K562 (cell line): ENCODE data around the gene YEATS2. TPM values are rescaled to one million over a fixed set of nuclear protein-coding genes. Genes with fewer than 3 reads are reported as not detected.

ENCODE experiments used
- ATAC-seq: fragments of 200-7000 bp; cut with Tn5 transposase; 3 replicates; pipeline ENCODE4 v1.9.1; 2020; ENCODE audit warnings: moderate library complexity
- BruUV-seq: library from RNA; stranded (reverse); fragments of 400-500 nt; replicated peaks from 2 replicates; lab custom pipeline; 2021; lab: Mats Ljungman, UMichigan
- CTCF ChIA-PET: fragments of 300-600 bp; formaldehyde crosslinking; extraction: SDS; loops from one replicate; lab custom pipeline; 2021; ENCODE audit warnings: low intra/inter-chr PET ratio; lab: Yijun Ruan, JAX
- POLR2A ChIA-PET: fragments of 300-600, 350-650 bp; sonication (Branson Sonifier 250); formaldehyde crosslinking; extraction: SDS; loops from one replicate; lab custom pipeline; 2021; ENCODE audit warnings: antibody characterized with exemption, inconsistent platforms; lab: Yijun Ruan, JAX
- DNase-seq, 4 experiments: peaks; one replicate each; pipeline versions ENCODE4 v3.0.0 to v3.0.0-alpha.2; 2011 to 2018; ENCODE audit warnings: low spot score in 3 of 4, mixed read lengths in 3 of 4; ENCODE audit errors: extremely low read depth in 1 of 4
- FAIRE-seq: peaks from 2 replicates; lab custom pipeline; 2011; peaks lifted over from hg19 to GRCh38; lab: Jason Lieb, UNC
- H2AFZ ChIP-seq: 2 replicates; pipeline ENCODE4 v1.6.0; 2011; ENCODE audit warnings: low read depth, low read length, control low read depth, inconsistent platforms
- H3K27ac ChIP-seq: fragments of 200-600 bp; 3 replicates; pipeline ENCODE4 v1.8.0; 2011; ENCODE audit warnings: low read depth, mild to moderate bottlenecking, control low read depth, inconsistent platforms, low read length, moderate library complexity, mixed read lengths; ENCODE audit errors: extremely low read depth
- H3K27me3 ChIP-seq, 2 experiments: fragments of 300-600 bp in 1 of 2; 2 replicates in 1 of 2; 3 replicates in 1 of 2; pipeline versions ENCODE4 v1.6.0 to v1.8.0; 2011; ENCODE audit warnings: inconsistent platforms in 2 of 2, low read length in 2 of 2, mild to moderate bottlenecking in 1 of 2, mixed read lengths in 1 of 2, moderate library complexity in 1 of 2; ENCODE audit not compliant: control insufficient read depth in 2 of 2, insufficient read depth in 2 of 2
- H3K36me3 ChIP-seq: fragments of 300-600 bp; 3 replicates; pipeline ENCODE4 v1.8.0; 2011; ENCODE audit warnings: mild to moderate bottlenecking, low read length, inconsistent platforms; ENCODE audit not compliant: control insufficient read depth, insufficient read depth
- H3K4me1 ChIP-seq, 2 experiments: fragments of 200-600 bp in 1 of 2; replicated peaks in 1 of 2; 2 replicates in 1 of 2; 3 replicates in 1 of 2; pipeline versions ENCODE4 v1.5.1 to v1.8.0; 2011; ENCODE audit warnings: inconsistent platforms in 2 of 2, low read length in 2 of 2, mild to moderate bottlenecking in 1 of 2, mixed read lengths in 1 of 2, moderate library complexity in 1 of 2; ENCODE audit not compliant: control insufficient read depth in 2 of 2, insufficient read depth in 2 of 2
- H3K4me2 ChIP-seq: 2 replicates; pipeline ENCODE4 v1.6.1; 2011; ENCODE audit warnings: low read length, control low read depth, inconsistent platforms, mixed read lengths; ENCODE audit not compliant: insufficient read depth
- H3K4me3 ChIP-seq: fragments of 200-600 bp; sonication (generic), shearing (Covaris generic); 2 replicates; pipeline ENCODE4 v1.5.1; 2016; ENCODE audit warnings: control low read depth, inconsistent platforms
- H3K79me2 ChIP-seq: fragments of 200-600 bp; 3 replicates; pipeline ENCODE4 v1.8.0; 2011; ENCODE audit warnings: low read length, inconsistent platforms; ENCODE audit not compliant: control insufficient read depth, insufficient read depth
- H3K9ac ChIP-seq, 2 experiments: 2 replicates each; pipeline versions ENCODE4 v1.6.0 to v1.6.1; 2011; ENCODE audit warnings: low read depth in 2 of 2, low read length in 2 of 2, control low read depth in 1 of 2, inconsistent platforms in 1 of 2, mild to moderate bottlenecking in 1 of 2, mixed read lengths in 1 of 2; ENCODE audit not compliant: insufficient read depth in 1 of 2
- H3K9me1 ChIP-seq: one replicate; pipeline ENCODE4 v1.6.0; 2011; ENCODE audit warnings: inconsistent platforms, mild to moderate bottlenecking, low read length, moderate library complexity; ENCODE audit not compliant: control insufficient read depth, insufficient read depth
- H3K9me3 ChIP-seq: replicated peaks from 2 replicates; pipeline ENCODE4 v1.5.1; 2011; ENCODE audit warnings: low read depth, low read length, inconsistent platforms; ENCODE audit not compliant: control insufficient read depth, insufficient read depth
- H4K20me1 ChIP-seq: replicated peaks from 2 replicates; pipeline ENCODE4 v1.6.1; 2011; ENCODE audit warnings: low read length, inconsistent platforms, mixed read lengths; ENCODE audit not compliant: control insufficient read depth, insufficient read depth
- BRF2 ChIP-seq: IDR thresholded peaks from 3 replicates; pipeline ENCODE4 v1.6.1; 2011; ENCODE audit warnings: borderline replicate concordance, mild to moderate bottlenecking; ENCODE audit not compliant: insufficient read length, insufficient read depth
- GTF2E2 ChIP-seq: fragments of 200-800 bp; sonication (Bioruptor generic); IDR thresholded peaks from 2 replicates; pipeline ENCODE4 v1.6.1; 2016; ENCODE audit warnings: missing genetic modification characterization, missing compliant biosample characterization
- HDAC1 ChIP-seq, 2 experiments: fragments of 450-650 bp; IDR thresholded peaks; 2 replicates each; pipeline ENCODE4 v1.6.1; 2016 to 2017; ENCODE audit warnings: inconsistent platforms in 1 of 2, mild to moderate bottlenecking in 1 of 2, moderate library complexity in 1 of 2
- MIER1 ChIP-seq: fragments of 450-650 bp; IDR thresholded peaks from 2 replicates; pipeline ENCODE4 v1.6.1; 2016; ENCODE audit warnings: antibody characterized with exemption, mild to moderate bottlenecking, low read depth
- MNT ChIP-seq, 2 experiments: fragments of 450-650 bp; conservative IDR thresholded peaks; 2 replicates each; pipeline ENCODE4 v1.6.1; 2017; ENCODE audit warnings: mild to moderate bottlenecking in 2 of 2, moderate library complexity in 2 of 2
- NCOA4 ChIP-seq: fragments of 450-650 bp; IDR thresholded peaks from 2 replicates; pipeline ENCODE4 v1.6.1; 2018; ENCODE audit warnings: mild to moderate bottlenecking; ENCODE audit not compliant: partially characterized antibody
- PKNOX1 ChIP-seq: fragments of 450-650 bp; IDR thresholded peaks from 2 replicates; pipeline ENCODE4 v1.6.1; 2016
- RBM22 ChIP-seq: fragments of 200-400 bp; formaldehyde crosslinking; IDR thresholded peaks from 2 replicates; pipeline ENCODE4 v1.6.1; 2018; ENCODE audit warnings: low read length, low read depth; ENCODE audit not compliant: poor library complexity, severe bottlenecking
- WGBS: fragments of 100-300 bp; shearing (Covaris generic); methylation state at CpG from one replicate; pipeline ENCODE4 v1.1.6; 2016; ENCODE audit warnings: low coverage, mixed read lengths; ENCODE audit not compliant: insufficient coverage; ENCODE audit errors: missing lambda C conversion rate; 5-methylcytosine and 5-hydroxymethylcytosine counted together
- in situ Hi-C: fragments of 300-500 bp; cut with MboI; formaldehyde crosslinking; loops from 4 replicates; pipeline ENCODE4 v1.15.0; 2018; ENCODE audit warnings: inconsistent platforms, mixed read lengths
- intact Hi-C: fragments of 100-400 bp; cut with micrococcal nuclease; formaldehyde crosslinking; loops from 2 replicates; pipeline ENCODE4 v1.14.2; 2022
- polyA plus RNA-seq, 8 experiments: library from polyadenylated mRNA; depleted of rRNA in 4 of 8; stranded (reverse) in 5 of 8; unstranded in 3 of 8; fragments of >200 nt; fragmentation: Nextera tagmentation in 2 of 8; fragmentation: Illumina TruSeq in 1 of 8; extraction: Ambion mirVana in 2 of 8; extraction: Trizol in 1 of 8; gene quantifications; 2 replicates each; pipeline versions ENCODE4 v1.2.1 to v1.2.3, GENCODE V29; 2011 to 2014; ENCODE audit warnings: inconsistent platforms in 1 of 8, missing spikeins in 1 of 8
- total RNA-seq, 7 experiments: library from RNA; depleted of rRNA in 6 of 7; stranded (reverse); fragments of >200 nt in 6 of 7; fragmentation: Illumina TruSeq in 2 of 7; extraction: Trizol in 2 of 7; gene quantifications; 2 replicates each; pipeline versions ENCODE4 v1.2.1 to v1.2.3, GENCODE V29; 2011 to 2021; ENCODE audit warnings: low replicate concordance in 1 of 7

YEATS2 gene
- total and polyA plus RNA-seq, 9 of the 15 experiments (the other 6 are each of a cell fraction or from before 2014, with no cell fraction given): 1.8 to 35.2 (median 19.0) TPM

GRCh38 chr3:183737116-183737515 lies 39.5 kb downstream of the YEATS2 start:
- peaks cover 54% of the 10 kb centered on the region; the same call in 2 of the 3 replicates for H3K36me3 ChIP-seq
- no peaks in the 10 kb centered on the region for H3K9me3 ChIP-seq
- TF ChIP-seq PKNOX1 (no peak), NCOA4 (no peak), MNT (conservative IDR thresholded peaks at IDR 0.05) (no peak), HDAC1 (IDR thresholded peaks at IDR 0.05) (no peak), BRF2 (no peak), GTF2E2 (tag) (no peak), RBM22 (no peak), MIER1 (no peak)
- H2AFZ ChIP-seq: no peak overlapping the region
- no TSS peak for BruUV-seq
- POLR2A ChIA-PET: no interaction called here
- in situ Hi-C loops (no loop called here), intact Hi-C loops (no loop called here)
- no peak for DNase-seq
- no peak overlapping the region for H3K9ac ChIP-seq
- CTCF ChIA-PET: no interaction called here
- no peak overlapping the region for H3K27ac ChIP-seq
- ATAC-seq: no peak
- WGBS: 67% methylated on average over 2 of the region's 2 CpGs
- no peaks in the 10 kb centered on the region for H3K9me1 ChIP-seq
- no peaks in the 10 kb centered on the region for H3K79me2 ChIP-seq
- no peaks in the 10 kb centered on the region for H3K27me3 ChIP-seq
- no peak overlapping the region for H3K4me2 ChIP-seq
- FAIRE-seq: no peak
- no peaks in the 10 kb centered on the region for H4K20me1 ChIP-seq
- H3K4me1 ChIP-seq: no peaks in the 10 kb centered on the region
- H3K4me3 ChIP-seq: no peak overlapping the region
